H1 (cell line): ENCODE results near the gene IL37. TPM values are rescaled to one million over a fixed set of nuclear protein-coding genes. Genes with fewer than 3 reads are reported as not detected.

Source experiments
- HDAC2 ChIP-seq, 2 experiments: fragments of 300-600 bp in 1 of 2; sonication (generic) in 1 of 2; IDR thresholded peaks; 2 replicates each; pipeline ENCODE4 v1.6.1; 2011 to 2012; ENCODE audit warnings: low read depth in 2 of 2, low read length in 2 of 2, mild to moderate bottlenecking in 2 of 2, moderate library complexity in 2 of 2, borderline replicate concordance in 1 of 2, inconsistent platforms in 1 of 2
- SIN3A ChIP-seq, 2 experiments: IDR thresholded peaks in 1 of 2; conservative IDR thresholded peaks in 1 of 2; 2 replicates each; pipeline ENCODE4 v1.6.1; 2011 to 2012; ENCODE audit warnings: low read length in 2 of 2, improper control_type of control experiment in 1 of 2, low read depth in 1 of 2, mild to moderate bottlenecking in 1 of 2
- YY1 ChIP-seq: IDR thresholded peaks from 2 replicates; pipeline ENCODE4 v1.6.1; 2011; ENCODE audit warnings: low read depth, mild to moderate bottlenecking, low read length
- polyA plus RNA-seq, 7 experiments: library from polyadenylated mRNA; depleted of rRNA in 3 of 7; stranded (reverse) in 5 of 7; unstranded in 2 of 7; fragments of >200 nt in 5 of 7; fragments of 200-250 nt in 2 of 7; gene quantifications; 1 replicate in 5 of 7; 2 replicates in 1 of 7; 4 replicates in 1 of 7; pipeline versions ENCODE4 v1.2.1 to v1.2.3, GENCODE V29; 2011 to 2013; ENCODE audit warnings: missing spikeins in 2 of 7, mixed read lengths in 2 of 7
- total RNA-seq: library from RNA; stranded (reverse); fragmentation: NEBNext Ultra II Directional; extraction: Animal tissue kit (Norgen Biotek cat#: 25700); gene quantifications from 2 replicates; pipeline ENCODE4 v1.2.1, GENCODE V29; 2021
- TF ChIP-seq, protein P1 (sequence below): fragments of 300-600 bp; sonication (generic); IDR thresholded peaks from 2 replicates; pipeline ENCODE4 v1.7.1; 2012; ENCODE audit warnings: low read length, moderate library complexity, mild to moderate bottlenecking, inconsistent platforms; ENCODE audit not compliant: insufficient replicate concordance
- TF ChIP-seq, protein P2 (sequence below): IDR thresholded peaks from 2 replicates; pipeline ENCODE4 v1.6.1; 2012; ENCODE audit warnings: inconsistent platforms
- TF ChIP-seq, protein P3 (sequence below): IDR thresholded peaks from 2 replicates; pipeline ENCODE4 v1.6.1; 2012; ENCODE audit warnings: low read length, inconsistent platforms

Gene IL37
- total and polyA plus RNA-seq, 2 of the 8 experiments (the other 6 are each of a cell fraction or from before 2014, with no cell fraction given), result 0.18 TPM; not detected in 1

DNA sequence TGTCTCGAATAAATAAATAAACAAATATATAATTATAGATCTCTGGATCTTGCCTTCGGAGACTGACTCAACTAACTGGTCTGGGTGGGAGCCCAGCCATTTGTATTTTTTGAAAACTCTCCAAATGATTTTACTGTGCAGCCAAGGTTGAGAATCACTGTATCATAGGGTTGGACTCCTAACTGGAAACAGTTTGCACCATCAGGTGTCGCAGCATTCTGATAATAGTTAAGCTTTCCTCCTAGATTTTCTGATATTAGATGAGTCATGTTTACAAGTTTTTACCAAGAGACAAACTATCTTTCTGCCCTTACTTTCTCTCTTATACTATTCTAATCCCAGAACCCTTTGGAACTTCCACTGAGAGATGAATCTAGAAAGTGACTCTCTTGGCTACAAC is 16.8 kb downstream of the IL37 start (continued):
- TF ChIP-seq, protein P1, sequence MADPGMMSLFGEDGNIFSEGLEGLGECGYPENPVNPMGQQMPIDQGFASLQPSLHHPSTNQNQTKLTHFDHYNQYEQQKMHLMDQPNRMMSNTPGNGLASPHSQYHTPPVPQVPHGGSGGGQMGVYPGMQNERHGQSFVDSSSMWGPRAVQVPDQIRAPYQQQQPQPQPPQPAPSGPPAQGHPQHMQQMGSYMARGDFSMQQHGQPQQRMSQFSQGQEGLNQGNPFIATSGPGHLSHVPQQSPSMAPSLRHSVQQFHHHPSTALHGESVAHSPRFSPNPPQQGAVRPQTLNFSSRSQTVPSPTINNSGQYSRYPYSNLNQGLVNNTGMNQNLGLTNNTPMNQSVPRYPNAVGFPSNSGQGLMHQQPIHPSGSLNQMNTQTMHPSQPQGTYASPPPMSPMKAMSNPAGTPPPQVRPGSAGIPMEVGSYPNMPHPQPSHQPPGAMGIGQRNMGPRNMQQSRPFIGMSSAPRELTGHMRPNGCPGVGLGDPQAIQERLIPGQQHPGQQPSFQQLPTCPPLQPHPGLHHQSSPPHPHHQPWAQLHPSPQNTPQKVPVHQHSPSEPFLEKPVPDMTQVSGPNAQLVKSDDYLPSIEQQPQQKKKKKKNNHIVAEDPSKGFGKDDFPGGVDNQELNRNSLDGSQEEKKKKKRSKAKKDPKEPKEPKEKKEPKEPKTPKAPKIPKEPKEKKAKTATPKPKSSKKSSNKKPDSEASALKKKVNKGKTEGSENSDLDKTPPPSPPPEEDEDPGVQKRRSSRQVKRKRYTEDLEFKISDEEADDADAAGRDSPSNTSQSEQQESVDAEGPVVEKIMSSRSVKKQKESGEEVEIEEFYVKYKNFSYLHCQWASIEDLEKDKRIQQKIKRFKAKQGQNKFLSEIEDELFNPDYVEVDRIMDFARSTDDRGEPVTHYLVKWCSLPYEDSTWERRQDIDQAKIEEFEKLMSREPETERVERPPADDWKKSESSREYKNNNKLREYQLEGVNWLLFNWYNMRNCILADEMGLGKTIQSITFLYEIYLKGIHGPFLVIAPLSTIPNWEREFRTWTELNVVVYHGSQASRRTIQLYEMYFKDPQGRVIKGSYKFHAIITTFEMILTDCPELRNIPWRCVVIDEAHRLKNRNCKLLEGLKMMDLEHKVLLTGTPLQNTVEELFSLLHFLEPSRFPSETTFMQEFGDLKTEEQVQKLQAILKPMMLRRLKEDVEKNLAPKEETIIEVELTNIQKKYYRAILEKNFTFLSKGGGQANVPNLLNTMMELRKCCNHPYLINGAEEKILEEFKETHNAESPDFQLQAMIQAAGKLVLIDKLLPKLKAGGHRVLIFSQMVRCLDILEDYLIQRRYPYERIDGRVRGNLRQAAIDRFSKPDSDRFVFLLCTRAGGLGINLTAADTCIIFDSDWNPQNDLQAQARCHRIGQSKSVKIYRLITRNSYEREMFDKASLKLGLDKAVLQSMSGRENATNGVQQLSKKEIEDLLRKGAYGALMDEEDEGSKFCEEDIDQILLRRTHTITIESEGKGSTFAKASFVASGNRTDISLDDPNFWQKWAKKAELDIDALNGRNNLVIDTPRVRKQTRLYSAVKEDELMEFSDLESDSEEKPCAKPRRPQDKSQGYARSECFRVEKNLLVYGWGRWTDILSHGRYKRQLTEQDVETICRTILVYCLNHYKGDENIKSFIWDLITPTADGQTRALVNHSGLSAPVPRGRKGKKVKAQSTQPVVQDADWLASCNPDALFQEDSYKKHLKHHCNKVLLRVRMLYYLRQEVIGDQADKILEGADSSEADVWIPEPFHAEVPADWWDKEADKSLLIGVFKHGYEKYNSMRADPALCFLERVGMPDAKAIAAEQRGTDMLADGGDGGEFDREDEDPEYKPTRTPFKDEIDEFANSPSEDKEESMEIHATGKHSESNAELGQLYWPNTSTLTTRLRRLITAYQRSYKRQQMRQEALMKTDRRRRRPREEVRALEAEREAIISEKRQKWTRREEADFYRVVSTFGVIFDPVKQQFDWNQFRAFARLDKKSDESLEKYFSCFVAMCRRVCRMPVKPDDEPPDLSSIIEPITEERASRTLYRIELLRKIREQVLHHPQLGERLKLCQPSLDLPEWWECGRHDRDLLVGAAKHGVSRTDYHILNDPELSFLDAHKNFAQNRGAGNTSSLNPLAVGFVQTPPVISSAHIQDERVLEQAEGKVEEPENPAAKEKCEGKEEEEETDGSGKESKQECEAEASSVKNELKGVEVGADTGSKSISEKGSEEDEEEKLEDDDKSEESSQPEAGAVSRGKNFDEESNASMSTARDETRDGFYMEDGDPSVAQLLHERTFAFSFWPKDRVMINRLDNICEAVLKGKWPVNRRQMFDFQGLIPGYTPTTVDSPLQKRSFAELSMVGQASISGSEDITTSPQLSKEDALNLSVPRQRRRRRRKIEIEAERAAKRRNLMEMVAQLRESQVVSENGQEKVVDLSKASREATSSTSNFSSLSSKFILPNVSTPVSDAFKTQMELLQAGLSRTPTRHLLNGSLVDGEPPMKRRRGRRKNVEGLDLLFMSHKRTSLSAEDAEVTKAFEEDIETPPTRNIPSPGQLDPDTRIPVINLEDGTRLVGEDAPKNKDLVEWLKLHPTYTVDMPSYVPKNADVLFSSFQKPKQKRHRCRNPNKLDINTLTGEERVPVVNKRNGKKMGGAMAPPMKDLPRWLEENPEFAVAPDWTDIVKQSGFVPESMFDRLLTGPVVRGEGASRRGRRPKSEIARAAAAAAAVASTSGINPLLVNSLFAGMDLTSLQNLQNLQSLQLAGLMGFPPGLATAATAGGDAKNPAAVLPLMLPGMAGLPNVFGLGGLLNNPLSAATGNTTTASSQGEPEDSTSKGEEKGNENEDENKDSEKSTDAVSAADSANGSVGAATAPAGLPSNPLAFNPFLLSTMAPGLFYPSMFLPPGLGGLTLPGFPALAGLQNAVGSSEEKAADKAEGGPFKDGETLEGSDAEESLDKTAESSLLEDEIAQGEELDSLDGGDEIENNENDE, result no peak
- TF ChIP-seq HDAC2 (IDR thresholded peaks at IDR 0.05; ENCODE audit: borderline replicate concordance in 1 of 2, low read depth in 2 of 2, low read length in 2 of 2) (no peak), YY1 (no peak), SIN3A (conservative IDR thresholded peaks at IDR 0.05 in 1 of 2, IDR thresholded peaks at IDR 0.05 in 1 of 2; ENCODE audit: low read depth in 1 of 2, low read length in 2 of 2) (no peak)
- TF ChIP-seq, protein P2, sequence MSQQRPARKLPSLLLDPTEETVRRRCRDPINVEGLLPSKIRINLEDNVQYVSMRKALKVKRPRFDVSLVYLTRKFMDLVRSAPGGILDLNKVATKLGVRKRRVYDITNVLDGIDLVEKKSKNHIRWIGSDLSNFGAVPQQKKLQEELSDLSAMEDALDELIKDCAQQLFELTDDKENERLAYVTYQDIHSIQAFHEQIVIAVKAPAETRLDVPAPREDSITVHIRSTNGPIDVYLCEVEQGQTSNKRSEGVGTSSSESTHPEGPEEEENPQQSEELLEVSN, result no peak
- TF ChIP-seq, protein P3, sequence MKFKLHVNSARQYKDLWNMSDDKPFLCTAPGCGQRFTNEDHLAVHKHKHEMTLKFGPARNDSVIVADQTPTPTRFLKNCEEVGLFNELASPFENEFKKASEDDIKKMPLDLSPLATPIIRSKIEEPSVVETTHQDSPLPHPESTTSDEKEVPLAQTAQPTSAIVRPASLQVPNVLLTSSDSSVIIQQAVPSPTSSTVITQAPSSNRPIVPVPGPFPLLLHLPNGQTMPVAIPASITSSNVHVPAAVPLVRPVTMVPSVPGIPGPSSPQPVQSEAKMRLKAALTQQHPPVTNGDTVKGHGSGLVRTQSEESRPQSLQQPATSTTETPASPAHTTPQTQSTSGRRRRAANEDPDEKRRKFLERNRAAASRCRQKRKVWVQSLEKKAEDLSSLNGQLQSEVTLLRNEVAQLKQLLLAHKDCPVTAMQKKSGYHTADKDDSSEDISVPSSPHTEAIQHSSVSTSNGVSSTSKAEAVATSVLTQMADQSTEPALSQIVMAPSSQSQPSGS, result no peak
